Measurements from ENCODE around the gene CDC42EP2.
A peak's percentile ranks its signal among the peaks of the same experiment; 100 is the strongest.

CDC42EP2 gene

GRCh38 chr11:65310215-65310614 lies 4.5 kb upstream of the CDC42EP2 start:
- H3K4me3 ChIP-seq (ENCODE audit: low read depth, low read length), result no peak overlapping the region
- no peak for TF ChIP-seq CTCF (IDR thresholded peaks at IDR 0.05; ENCODE audit: insufficient read depth, low read depth, low read length, missing control alignments)
- no peak for DNase-seq (ENCODE audit: low read depth)

DNA sequence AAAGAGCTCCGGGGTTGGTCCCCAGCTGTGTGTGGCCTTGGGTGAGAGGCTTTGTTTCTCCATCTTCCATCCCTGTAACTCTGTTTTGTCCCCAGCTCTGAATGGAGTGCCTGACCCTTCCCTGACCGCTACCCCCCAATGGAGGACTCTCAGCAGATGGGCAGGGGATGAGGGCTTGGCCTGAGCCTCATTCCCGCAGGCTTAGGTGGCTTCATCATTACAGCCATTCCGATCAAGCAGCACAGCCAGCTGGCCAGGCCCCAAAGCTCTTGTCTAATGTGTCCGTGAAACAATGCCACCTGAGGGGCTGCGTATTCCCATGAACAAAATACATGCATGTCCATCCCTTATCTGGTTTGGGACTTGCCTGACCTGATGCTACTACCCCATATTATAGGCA lies 3.9 kb upstream of the CDC42EP2 start:
- no peak for DNase-seq (ENCODE audit: low read depth)
- H3K4me3 ChIP-seq (ENCODE audit: low read depth, low read length), result no peak overlapping the region
- TF ChIP-seq CTCF (IDR thresholded peaks at IDR 0.05; ENCODE audit: insufficient read depth, low read depth, low read length, missing control alignments), result no peak

GRCh38 chr11:65311170-65311678 lies 3.4 kb upstream of the CDC42EP2 start:
- no peak for TF ChIP-seq CTCF (IDR thresholded peaks at IDR 0.05; ENCODE audit: insufficient read depth, low read depth, low read length, missing control alignments)

GRCh38 chr11:65315204-65315865 lies 669 bp downstream of the CDC42EP2 start:
- H3K4me3 ChIP-seq (ENCODE audit: low read depth, low read length), result peak overlapping the region; percentile 87
- peak; percentile 96 for TF ChIP-seq CTCF (IDR thresholded peaks at IDR 0.05; ENCODE audit: insufficient read depth, low read depth, low read length, missing control alignments)
- peak; percentile 77 for DNase-seq (ENCODE audit: low read depth)

More at GRCh38 chr11:65311170-65311678, 3.4 kb upstream of the CDC42EP2 start:
- no peak overlapping the region for H3K4me3 ChIP-seq (ENCODE audit: low read depth, low read length)
- no peak for DNase-seq (ENCODE audit: low read depth)

DNA sequence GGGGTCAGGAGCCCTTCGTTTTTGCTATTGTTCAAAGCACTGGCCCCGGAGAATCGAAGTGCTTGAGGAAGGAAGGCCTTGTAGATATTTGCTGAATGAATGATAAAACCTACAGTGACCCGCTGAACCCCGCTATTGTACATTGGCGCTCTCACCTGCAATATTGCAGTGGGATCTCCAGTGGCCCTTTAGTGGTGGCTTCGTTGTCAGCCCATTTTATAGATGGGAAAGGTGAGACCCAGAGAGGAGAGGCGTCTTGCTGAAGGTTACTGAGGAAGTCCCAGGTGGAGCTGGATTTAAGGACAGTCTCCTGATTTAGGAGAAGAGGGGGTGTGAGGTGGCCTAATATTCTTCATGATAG lies 1.2 kb downstream of the CDC42EP2 start:
- TF ChIP-seq CTCF (IDR thresholded peaks at IDR 0.05; ENCODE audit: insufficient read depth, low read depth, low read length, missing control alignments), result no peak
- peak overlapping the region; percentile 87; the same call in 1 of the 2 replicates for H3K4me3 ChIP-seq (ENCODE audit: low read depth, low read length)
- no peak for DNase-seq (ENCODE audit: low read depth)

DNA sequence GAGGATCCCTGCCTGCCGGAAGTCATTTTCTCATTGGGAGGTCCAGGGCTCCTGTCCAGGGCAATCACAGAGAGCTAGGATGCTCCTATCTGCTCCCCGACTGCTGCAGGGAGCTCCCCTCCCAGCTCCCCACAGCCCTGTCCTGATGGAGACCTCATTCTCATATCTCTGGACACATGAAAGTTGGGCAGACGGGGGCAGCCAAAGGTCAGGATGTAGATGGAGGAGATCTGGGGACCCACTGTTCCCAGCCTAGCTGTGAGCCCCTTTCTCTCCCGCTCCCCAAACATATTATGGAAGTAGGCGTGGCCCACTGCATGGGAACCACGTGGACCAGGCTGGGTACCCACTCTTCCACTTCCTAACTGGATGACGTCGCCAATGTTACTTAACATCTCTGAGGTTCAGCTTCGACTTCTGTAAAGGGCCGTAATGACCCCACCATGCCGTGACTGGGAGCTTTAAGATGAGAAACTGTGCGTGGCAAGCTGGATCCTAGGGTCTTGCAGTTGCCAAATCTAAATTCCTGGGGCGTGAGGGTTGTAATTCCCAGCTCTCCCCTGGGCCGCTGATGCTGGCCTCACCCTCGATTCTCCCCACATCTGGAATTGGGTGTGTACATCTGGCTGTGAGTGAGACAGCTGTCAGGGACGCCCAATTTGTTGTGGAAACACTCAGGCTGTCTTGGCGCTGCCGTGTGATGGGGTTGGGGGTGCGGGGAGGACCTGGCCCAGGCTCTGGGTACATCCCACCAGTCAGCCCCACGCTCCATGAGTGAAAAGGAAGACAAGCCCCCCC lies 1.8 kb downstream of the CDC42EP2 start:
- no peak for DNase-seq (ENCODE audit: low read depth)
- H3K4me3 ChIP-seq (ENCODE audit: low read depth, low read length), result no peak overlapping the region
- no peak for TF ChIP-seq CTCF (IDR thresholded peaks at IDR 0.05; ENCODE audit: insufficient read depth, low read depth, low read length, missing control alignments)

Data from GM12865 (cell line).